Measurements from ENCODE around the gene BRI3BP.

- TF ChIP-seq EP300 (IDR thresholded peaks at IDR 0.05; ENCODE audit: borderline replicate concordance) = no peak
- no peak for TF ChIP-seq CREB1 (IDR thresholded peaks at IDR 0.05; ENCODE audit: low read depth)
Observed at GRCh38 chr12:125069616-125070015, 76.2 kb downstream of the BRI3BP start.

Data from Ishikawa (cell line).